DMS 273 (cell line): ENCODE results near the gene RRAGC.
"Not testable (repeated sequence)": the region's sequence is repeated elsewhere in the genome, so short reads cannot be mapped to it uniquely, and the experiment has no call there.

Experiments used
- DNase-seq: peaks from one replicate; lab custom pipeline; 2025; ENCODE audit not compliant: unreplicated experiment; lab: John Stamatoyannopoulos, UW

The RRAGC gene

GRCh38 chr1:38817267-38818174 is 42.1 kb downstream of the RRAGC start:
- DNase-seq, result no peak

- peak; percentile 100 for DNase-seq
Observed at GRCh38 chr1:38815903-38816627, 43.5 kb downstream of the RRAGC start.

- DNase-seq, result no peak
Observed at GRCh38 chr1:38814984-38815464, 44.5 kb downstream of the RRAGC start.

GRCh38 chr1:38814444-38814983 is 45.1 kb downstream of the RRAGC start:
- peak; percentile 94 for DNase-seq

GRCh38 chr1:38812981-38813380 is 46.6 kb downstream of the RRAGC start:
- no peak for DNase-seq

GRCh38 chr1:38811466-38811865 is 48.1 kb downstream of the RRAGC start:
- not testable (repeated sequence) for DNase-seq

GRCh38 chr1:38806090-38806489 is 53.5 kb downstream of the RRAGC start:
- no peak for DNase-seq

GRCh38 chr1:38805036-38805435 is 54.5 kb downstream of the RRAGC start:
- no peak for DNase-seq

GRCh38 chr1:38804062-38804886 is 55.3 kb downstream of the RRAGC start:
- peak; percentile 100 for DNase-seq

GRCh38 chr1:38803647-38804046 is 55.9 kb downstream of the RRAGC start:
- no peak for DNase-seq

- DNase-seq, result no peak
Observed at GRCh38 chr1:38800720-38801671, 58.6 kb downstream of the RRAGC start.

- DNase-seq, result peak; percentile 86
Observed at GRCh38 chr1:38793299-38793698, 66.3 kb downstream of the RRAGC start.

GRCh38 chr1:38791892-38792291 is 67.7 kb downstream of the RRAGC start:
- no peak for DNase-seq

- no peak for DNase-seq
Observed at GRCh38 chr1:38791164-38791515, 68.4 kb downstream of the RRAGC start.

- no peak for DNase-seq
Observed at GRCh38 chr1:38790422-38791163, 69.0 kb downstream of the RRAGC start.

GRCh38 chr1:38789498-38790169 is 69.9 kb downstream of the RRAGC start:
- peak; percentile 100 for DNase-seq

- peak; percentile 100 for DNase-seq
Observed at GRCh38 chr1:38788341-38789336, 70.9 kb downstream of the RRAGC start.
